Right lobe of liver (tissue), 6 donors: ENCODE measurements around the gene DHRSX. TPM values are rescaled to one million over a fixed set of nuclear protein-coding genes. Genes with fewer than 3 reads are reported as not detected.

ENCODE experiments used
- ATAC-seq, 4 donors: fragments of 200-7000 bp; cut with Tn5 transposase; one replicate each; pipeline ENCODE4 v1.9.1; 2020; ENCODE audit warnings: mild to moderate bottlenecking in 4 of 4, moderate library complexity in 4 of 4
- DNase-seq, 3 donors: peaks; one replicate each; pipeline ENCODE4 v3.0.0-alpha.2; 2020
- H3K27ac ChIP-seq, 3 donors: fragments of 200-600 bp; one replicate each; pipeline ENCODE4 v1.8.0; 2022
- H3K27me3 ChIP-seq, 2 donors: fragments of 200-600 bp; one replicate each; pipeline ENCODE4 v1.8.0; 2022
- H3K36me3 ChIP-seq, 4 donors: fragments of 200-600 bp; sonication (generic) in 1 of 4; one replicate each; pipeline versions ENCODE4 v1.5.1 to v1.8.0; 2017 to 2022; ENCODE audit warnings: control low read depth in 1 of 4
- H3K4me1 ChIP-seq, 4 donors: fragments of 200-600 bp; sonication (generic) in 1 of 4; one replicate each; pipeline versions ENCODE4 v1.5.1 to v1.8.0; 2017 to 2022; ENCODE audit warnings: control low read depth in 1 of 4
- H3K4me3 ChIP-seq, 3 donors: fragments of 200-600 bp; one replicate each; pipeline ENCODE4 v1.8.0; 2022
- H3K9me3 ChIP-seq, 4 donors: fragments of 200-600 bp; sonication (generic) in 1 of 4; one replicate each; pipeline versions ENCODE4 v1.5.1 to v1.8.0; 2017 to 2022; ENCODE audit warnings: control low read depth in 1 of 4
- CTCF ChIP-seq, 4 donors: fragments of 200-600 bp in 3 of 4; fragments of 450-650 bp in 1 of 4; IDR thresholded peaks; one replicate each; pipeline versions ENCODE4 v1.5.1 to v1.8.0; 2016 to 2022; ENCODE audit warnings: antibody characterized with exemption in 4 of 4, mild to moderate bottlenecking in 2 of 4
- POLR2A ChIP-seq: fragments of 450-650 bp; IDR thresholded peaks from one replicate; pipeline ENCODE4 v1.6.1; 2017; ENCODE audit warnings: antibody characterized with exemption, mild to moderate bottlenecking
- WGBS: methylation state at CpG from one replicate; pipeline ENCODE4 v1.1.6; 2018; ENCODE audit warnings: low coverage, low lambda C conversion rate; ENCODE audit not compliant: insufficient coverage; ENCODE audit errors: missing lambda C conversion rate; 5-methylcytosine and 5-hydroxymethylcytosine counted together
- intact Hi-C, 2 donors: fragments of 100-400 bp; cut with DNase I; formaldehyde crosslinking; loops; one replicate each; pipeline versions ENCODE4 v1.11.2 to v1.14.1; 2022
- total RNA-seq, 6 experiments: library from RNA; depleted of rRNA in 2 of 6; stranded (reverse); fragments of >200 nt in 2 of 6; fragmentation: NEBNext Ultra II Directional in 3 of 6; extraction: Animal tissue kit (Norgen Biotek cat#: 25700) in 3 of 6; gene quantifications; one replicate each; pipeline versions ENCODE4 v1.1.0 to v1.2.4, GENCODE V29; 2016 to 2023
- donor health status: DM: no; HTN: yes; CAD: no.
- donor health status: DM: no; HTN: no; CAD: no.
- donor health status: DM: no; HTN: no; CAD: no.
- donor health status: DM: no; HTN: yes; CAD: no.
- donor health status: DM: no; HTN: yes; CAD: no.

The DHRSX gene
- total RNA-seq, 6 experiments from 2014 or later, result 15.6 to 34.5 (median 29.0) TPM

DNA sequence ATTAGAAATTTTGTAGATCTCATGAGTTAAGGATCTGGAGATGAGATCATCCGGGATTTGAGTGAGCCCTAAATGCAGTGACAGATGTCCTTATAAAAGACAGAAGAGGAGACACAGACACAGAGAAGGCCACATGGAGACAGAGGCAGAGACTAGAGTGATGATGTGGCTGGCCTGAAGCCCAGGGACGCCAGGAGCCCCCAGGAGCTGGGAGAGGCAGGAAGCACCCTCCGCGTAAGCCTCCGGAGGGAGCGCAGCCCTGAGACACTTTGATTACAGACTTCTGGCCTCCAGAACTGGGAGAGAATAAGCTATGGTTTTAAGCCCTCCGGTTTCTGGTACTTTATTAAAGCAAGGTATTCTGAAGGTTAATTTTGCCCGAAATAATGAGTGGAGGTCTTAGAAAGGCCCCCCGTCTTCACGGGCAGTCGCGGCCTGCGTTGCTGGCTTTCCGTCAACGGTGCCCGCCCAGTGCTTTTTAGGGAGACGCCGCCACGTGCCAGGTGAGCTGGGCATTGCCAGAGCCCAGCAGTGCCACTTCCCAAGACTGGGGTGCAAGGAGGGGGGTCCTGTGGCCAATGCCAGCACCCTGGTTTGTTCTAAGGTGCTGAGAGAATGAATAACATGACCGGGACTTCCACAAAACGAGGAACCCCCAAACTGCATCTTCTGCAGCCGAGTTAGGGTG is 8.1 kb downstream of the DHRSX start:
- Histone ChIP-seq H3K4me1 (peaks cover 0 to 16% (median 2%) of the 10 kb centered on the region in 4 donors), H3K27ac (no peak overlapping the region), H3K36me3 (peaks cover 0 to 28% (median 15%) of the 10 kb centered on the region in 4 donors), H3K4me3 (no peak overlapping the region), H3K27me3 (no peaks in the 10 kb centered on the region), H3K9me3 (no peaks in the 10 kb centered on the region)
- ATAC-seq (no peak), DNase-seq (peak in 1 of 3 donors; percentile 34)
- intact Hi-C loops, result no loop called here
- WGBS, result 86% methylated on average over 16 of the region's 22 CpGs
- TF ChIP-seq POLR2A, result no peak
- no peak for TF ChIP-seq CTCF (IDR thresholded peaks at IDR 0.05)

DNA sequence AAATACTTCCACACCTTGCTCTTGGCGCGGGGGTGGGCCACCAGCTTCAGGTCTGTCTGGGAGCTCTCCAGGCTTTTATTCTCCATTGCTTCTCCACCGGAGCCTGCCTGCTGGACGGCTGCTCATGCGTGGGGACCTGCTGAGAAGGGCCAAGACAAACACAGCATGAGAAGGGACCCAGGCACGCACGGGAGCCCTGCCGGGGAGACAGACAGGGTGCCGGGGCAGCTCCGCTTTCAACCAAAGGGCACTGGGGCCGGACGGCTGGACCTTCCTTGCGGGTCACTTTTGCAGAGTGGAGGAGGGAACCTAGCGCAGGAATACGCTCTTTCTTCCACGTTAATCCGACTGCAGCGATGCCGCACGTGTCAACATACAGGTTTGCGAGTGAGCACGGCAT is 10.1 kb downstream of the DHRSX start:
- H3K27ac ChIP-seq, result no peak overlapping the region
- 86% methylated on average over 15 of the region's 22 CpGs for WGBS
- intact Hi-C loops, result no loop called here
- H3K9me3 ChIP-seq, result no peaks in the 10 kb centered on the region
- DNase-seq (peak in 1 of 3 donors; percentile 42), ATAC-seq (peak in 1 of 4 donors; percentile 16)
- no peak for TF ChIP-seq POLR2A
- no peak for TF ChIP-seq CTCF (IDR thresholded peaks at IDR 0.05)
- H3K4me1 ChIP-seq, result no peaks in the 10 kb centered on the region
- no peak overlapping the region for H3K4me3 ChIP-seq
- H3K36me3 ChIP-seq, result peaks cover 0 to 43% (median 24%) of the 10 kb centered on the region in 4 donors
- no peaks in the 10 kb centered on the region for H3K27me3 ChIP-seq

DNA sequence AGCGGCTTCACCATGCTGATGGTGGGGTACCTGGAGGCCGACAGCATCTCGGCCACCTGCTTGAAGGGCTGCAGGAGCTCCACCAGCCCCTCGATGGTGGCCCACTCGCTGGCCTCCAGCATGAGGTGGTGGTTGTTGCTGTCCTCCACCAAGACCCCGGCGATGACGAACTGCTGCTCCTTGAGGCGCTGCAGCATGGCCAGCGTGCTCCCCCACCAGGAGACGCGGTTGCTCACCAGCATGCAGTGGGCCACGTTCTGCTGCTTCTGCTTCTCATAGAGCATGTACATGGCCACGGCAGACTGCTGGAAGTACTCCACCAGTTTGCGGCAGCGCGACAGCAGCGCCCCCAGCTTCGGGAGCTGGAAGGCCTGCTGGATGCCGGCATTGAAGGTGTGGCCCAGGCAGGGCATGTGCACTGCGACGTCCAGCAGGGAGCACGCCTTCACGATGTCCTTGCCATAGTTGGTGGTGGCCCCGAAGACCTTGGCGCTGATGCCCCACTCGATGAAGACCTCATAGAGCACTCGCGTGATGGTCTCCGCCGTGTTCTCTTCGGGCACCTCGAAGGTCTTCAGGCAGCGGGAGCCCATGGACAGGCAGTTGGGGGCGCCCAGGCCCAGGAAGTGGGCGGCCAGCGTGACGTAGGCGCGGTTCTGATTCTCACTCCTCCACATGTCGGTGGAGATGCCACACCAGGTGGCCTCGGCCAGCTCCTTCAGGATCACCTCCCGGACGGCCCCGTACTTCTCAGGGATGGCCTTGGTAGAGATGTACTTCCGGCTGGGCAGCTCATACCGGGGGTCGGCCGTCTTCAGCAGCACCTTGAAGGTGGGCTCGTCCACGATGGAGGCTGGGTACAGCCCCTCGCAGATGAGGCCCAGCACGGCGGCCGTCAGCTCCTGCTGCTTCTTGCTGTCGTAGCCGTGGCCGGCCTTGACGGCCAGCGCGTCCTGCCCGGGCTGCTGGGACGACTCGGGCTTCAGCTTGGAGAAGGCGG is 11.0 kb downstream of the DHRSX start:
- H3K27me3 ChIP-seq, result no peaks in the 10 kb centered on the region
- peaks cover 0 to 41% (median 24%) of the 10 kb centered on the region in 4 donors for H3K36me3 ChIP-seq
- DNase-seq, result peak in 1 of 3 donors; percentile 46
- no peaks in the 10 kb centered on the region for H3K9me3 ChIP-seq
- H3K4me3 ChIP-seq, result no peak overlapping the region
- peak in 2 of 4 donors; percentile 9 to 20 for ATAC-seq
- H3K4me1 ChIP-seq, result no peaks in the 10 kb centered on the region
- no peak for TF ChIP-seq POLR2A
- no peak for TF ChIP-seq CTCF (IDR thresholded peaks at IDR 0.05)
- 70% methylated on average over 4 of the region's 65 CpGs for WGBS
- H3K27ac ChIP-seq, result no peak overlapping the region
- intact Hi-C loops, result no loop called here

GRCh38 chrX:2488621-2489285 is 12.0 kb downstream of the DHRSX start:
- ATAC-seq, result no peak
- WGBS, result 93% methylated on average over 15 of the region's 50 CpGs

More at GRCh38 chrX:2488621-2489285, 12.0 kb downstream of the DHRSX start:
- H3K9me3 ChIP-seq, result no peaks in the 10 kb centered on the region
- intact Hi-C loops, result no loop called here
- H3K4me3 ChIP-seq, result no peak overlapping the region
- peaks cover 0 to 41% (median 24%) of the 10 kb centered on the region in 4 donors for H3K36me3 ChIP-seq
- peak in 1 of 3 donors; percentile 54 for DNase-seq
- no peaks in the 10 kb centered on the region for H3K27me3 ChIP-seq
- H3K27ac ChIP-seq, result no peak overlapping the region
- no peak for TF ChIP-seq CTCF (IDR thresholded peaks at IDR 0.05)
- no peak for TF ChIP-seq POLR2A
- no peaks in the 10 kb centered on the region for H3K4me1 ChIP-seq
